ENCODE results near the gene PFDN6. TPM values are rescaled to one million over a fixed set of nuclear protein-coding genes. Genes with fewer than 3 reads are reported as not detected.

The PFDN6 gene
- total and polyA plus RNA-seq, 2 of the 13 experiments (the other 11 are each of a cell fraction or from before 2014, with no cell fraction given), result 75.5 to 87.0 TPM

DNA sequence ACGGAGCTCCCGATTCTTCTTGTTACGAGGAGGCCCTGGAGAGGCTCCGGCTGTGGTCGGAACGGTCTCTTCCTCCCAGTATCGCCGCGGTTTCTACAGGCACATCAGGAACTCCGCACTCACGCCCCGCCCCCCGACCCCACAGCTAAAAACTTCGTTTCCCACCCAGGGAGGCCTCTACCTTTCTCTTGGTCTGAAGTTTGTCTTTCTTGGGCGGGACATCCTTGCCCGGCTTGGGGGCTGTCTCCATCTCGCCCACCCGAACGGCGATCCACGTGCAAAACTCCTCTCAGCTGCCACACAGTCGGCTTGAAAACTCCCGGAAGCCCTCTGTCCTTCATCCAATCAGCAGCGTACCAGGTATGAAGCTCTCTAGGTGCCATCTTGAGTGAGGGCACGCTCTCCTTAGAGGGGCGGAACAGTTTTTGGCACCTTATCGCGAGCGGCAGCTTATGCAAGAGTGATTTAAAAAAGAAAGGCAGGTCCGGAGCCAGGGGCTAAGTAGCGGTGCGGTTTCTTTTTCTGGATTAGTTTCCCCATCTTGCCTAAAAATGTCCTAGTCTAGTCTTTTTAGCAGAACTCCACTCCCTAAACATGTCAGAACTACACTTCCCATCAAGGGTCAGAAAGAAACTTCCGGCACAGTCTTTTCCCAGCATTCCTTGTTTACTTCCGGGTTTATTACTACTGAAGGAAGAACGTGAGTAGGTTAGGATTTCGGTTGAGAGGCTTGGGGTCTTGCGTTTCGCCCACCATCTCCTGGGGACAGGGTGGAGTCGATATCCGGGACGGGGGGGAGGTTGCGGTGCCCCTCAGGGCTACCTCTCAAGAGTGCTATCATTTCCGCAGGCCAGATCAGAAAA is at the start of gene PFDN6, which contains the start of gene WDR46 (continued):
- peak; percentile 88; the same call in 1 of the 2 replicates for TF ChIP-seq NR0B2 (CRISPR knock-in tag; IDR thresholded peaks at IDR 0.05)
- TF ChIP-seq ELF3 (CRISPR knock-in tag; IDR thresholded peaks at IDR 0.05), result peak; percentile 80
- TF ChIP-seq IRF9 (CRISPR knock-in tag; IDR thresholded peaks at IDR 0.05; ENCODE audit: borderline replicate concordance), result 0 out of 2 replicates have a peak, but pooled peaks have one; percentile 36
- no peak for TF ChIP-seq NFE2L2 (IDR thresholded peaks at IDR 0.05; ENCODE audit: low read length)
- TF ChIP-seq, protein P1, sequence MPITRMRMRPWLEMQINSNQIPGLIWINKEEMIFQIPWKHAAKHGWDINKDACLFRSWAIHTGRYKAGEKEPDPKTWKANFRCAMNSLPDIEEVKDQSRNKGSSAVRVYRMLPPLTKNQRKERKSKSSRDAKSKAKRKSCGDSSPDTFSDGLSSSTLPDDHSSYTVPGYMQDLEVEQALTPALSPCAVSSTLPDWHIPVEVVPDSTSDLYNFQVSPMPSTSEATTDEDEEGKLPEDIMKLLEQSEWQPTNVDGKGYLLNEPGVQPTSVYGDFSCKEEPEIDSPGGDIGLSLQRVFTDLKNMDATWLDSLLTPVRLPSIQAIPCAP (CRISPR knock-in tag; IDR thresholded peaks at IDR 0.05; ENCODE audit: low read depth), result no peak
- TF ChIP-seq ELF4 (CRISPR knock-in tag; IDR thresholded peaks at IDR 0.05; ENCODE audit: borderline replicate concordance), result peak; percentile 92
- no peak for TF ChIP-seq HDAC6 (IDR thresholded peaks at IDR 0.05; ENCODE audit: low read depth, low read length)
- TF ChIP-seq ZNF101 (CRISPR knock-in tag; IDR thresholded peaks at IDR 0.05; ENCODE audit: borderline replicate concordance, low read depth), result no peak
- TF ChIP-seq HOMEZ (CRISPR knock-in tag; IDR thresholded peaks at IDR 0.05; ENCODE audit: low read depth), result no peak
- no peak for TF ChIP-seq ISX (CRISPR knock-in tag; conservative IDR thresholded peaks at IDR 0.05)
- TF ChIP-seq NR2F1 (CRISPR knock-in tag; IDR thresholded peaks at IDR 0.05), result 0 out of 4 replicates have a peak, but pooled peaks of 1 of the 2 experiments have one; percentile 25
- no peak for TF ChIP-seq TRAFD1 (CRISPR knock-in tag; IDR thresholded peaks at IDR 0.05; ENCODE audit: borderline replicate concordance)
- no peak for TF ChIP-seq ZNF879 (CRISPR knock-in tag; IDR thresholded peaks at IDR 0.05)
- no peak for TF ChIP-seq ZNF24 (IDR thresholded peaks at IDR 0.05)
- no peak; the same call in 1 of the 2 replicates for TF ChIP-seq HNF1A (IDR thresholded peaks at IDR 0.05; ENCODE audit: low read depth)
- TF ChIP-seq HNF1A (CRISPR knock-in tag; IDR thresholded peaks at IDR 0.05; ENCODE audit: borderline replicate concordance), result peak; percentile 46; the same call in 1 of the 2 replicates
- TF ChIP-seq RFXAP (CRISPR knock-in tag; IDR thresholded peaks at IDR 0.05; ENCODE audit: borderline replicate concordance), result 0 out of 2 replicates have a peak, but pooled peaks have one; percentile 25
